HG02943 (cell line): ENCODE data around the gene DPP3.
"Not testable (repeated sequence)": the region's sequence is repeated elsewhere in the genome, so short reads cannot be mapped to it uniquely, and the experiment has no call there.

Experiments used
- ATAC-seq: cut with Tn5 transposase; IDR thresholded peaks from one replicate; pipeline ENCODE4 v1.9.1; 2021; ENCODE audit warnings: mild to moderate bottlenecking, low read depth, moderate library complexity; ENCODE audit not compliant: unreplicated experiment

The DPP3 gene

GRCh38 chr11:66480117-66480938 is at the start of gene DPP3:
Gene DPP3, plus strand, starts transcription at chr11:66480434. Its CDS starts 1,767 bp downstream, at chr11:66482201.
- ATAC-seq = peak; percentile 87

- not testable (repeated sequence) for ATAC-seq
Measured at GRCh38 chr11:66431287-66431686, 48.9 kb upstream of the DPP3 start.

GRCh38 chr11:66431871-66432329 is 48.3 kb upstream of the DPP3 start:
- ATAC-seq = not testable (repeated sequence)

GRCh38 chr11:66432597-66432996 is 47.6 kb upstream of the DPP3 start:
- no peak for ATAC-seq

- no peak for ATAC-seq
Measured at GRCh38 chr11:66437979-66438503, 42.2 kb upstream of the DPP3 start.

GRCh38 chr11:66438504-66439466 is 41.4 kb upstream of the DPP3 start, which contains the start of gene MRPL11:
Gene MRPL11, minus strand, starts transcription at chr11:66438848. Its CDS starts 94 bp downstream, at chr11:66438754.
- ATAC-seq = peak; percentile 90

GRCh38 chr11:66440101-66440939 is 39.9 kb upstream of the DPP3 start:
- ATAC-seq = not testable (repeated sequence)

- ATAC-seq = not testable (repeated sequence)
Measured at GRCh38 chr11:66440940-66441282, 39.3 kb upstream of the DPP3 start.

GRCh38 chr11:66443602-66444001 is 36.6 kb upstream of the DPP3 start:
- ATAC-seq = no peak

GRCh38 chr11:66447012-66447411 is 33.2 kb upstream of the DPP3 start:
- ATAC-seq = no peak

- no peak for ATAC-seq
Measured at GRCh38 chr11:66448523-66448922, 31.7 kb upstream of the DPP3 start.

GRCh38 chr11:66450560-66450959 is 29.7 kb upstream of the DPP3 start:
- no peak for ATAC-seq

GRCh38 chr11:66451663-66452062 is 28.6 kb upstream of the DPP3 start:
- no peak for ATAC-seq

- no peak for ATAC-seq
Measured at GRCh38 chr11:66454247-66454646, 26.0 kb upstream of the DPP3 start.

GRCh38 chr11:66454828-66455227 is 25.4 kb upstream of the DPP3 start:
- no peak for ATAC-seq

GRCh38 chr11:66457826-66458225 is 22.4 kb upstream of the DPP3 start:
- ATAC-seq = no peak

GRCh38 chr11:66459138-66459778 is 21.0 kb upstream of the DPP3 start:
- ATAC-seq = no peak

GRCh38 chr11:66462010-66462409 is 18.2 kb upstream of the DPP3 start:
- no peak for ATAC-seq

- no peak for ATAC-seq
Measured at GRCh38 chr11:66462911-66463310, 17.3 kb upstream of the DPP3 start.
